Nasal cavity respiratory epithelium epithelial cell of viscerocranial mucosa (primary cell): ENCODE results near the gene TBC1D3G. TPM values are rescaled to one million over a fixed set of nuclear protein-coding genes. Genes with fewer than 3 reads are reported as not detected.

Experiments used
- total RNA-seq: library from RNA; depleted of rRNA; stranded (reverse); fragments of >200 nt; gene quantifications from 2 replicates; pipeline ENCODE4 v1.2.3, GENCODE V29; 2014

TBC1D3G gene
- not detected in 2 replicates for total RNA-seq

DNA sequence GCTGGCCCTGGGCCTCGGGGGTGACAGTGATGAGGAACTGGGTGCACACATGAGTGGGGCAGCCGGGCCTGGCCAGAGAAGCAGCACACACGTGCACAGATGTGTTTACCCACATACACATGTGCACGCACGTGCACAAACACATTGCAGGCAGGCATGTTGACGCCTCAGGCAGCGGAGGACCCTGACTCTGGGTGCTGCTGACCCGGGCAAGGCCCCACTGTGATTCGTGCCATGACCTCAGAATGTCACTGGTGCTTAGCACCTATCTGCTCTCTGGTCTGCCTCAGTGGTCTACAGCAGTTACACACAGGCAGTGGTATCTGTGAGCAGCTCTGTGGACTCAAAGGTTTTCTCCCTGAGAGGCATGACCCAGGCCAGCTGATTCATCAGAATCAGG is at the start of gene TBC1D3G:
TBC1D3G (plus strand) TSS at position 301 of the 400 bp plus-strand sequence. CDS start 1,528 bp downstream, outside the sequence.

Other genes with a start within 250 kb of the TBC1D3G start
- not detected in 2 replicates for gene CCL3, start 233.7 kb upstream of the TBC1D3G start, total RNA-seq
- not detected in 2 replicates for gene CCL4, start 220.1 kb upstream of the TBC1D3G start, total RNA-seq
- gene TBC1D3B, start 147.2 kb upstream of the TBC1D3G start, total RNA-seq = 1.4 and 3.2 TPM in 2 replicates
- gene CCL3L1, start 127.1 kb upstream of the TBC1D3G start, total RNA-seq = not detected in 2 replicates
- gene CCL4L2, start 112.8 kb upstream of the TBC1D3G start, total RNA-seq = not detected in 2 replicates
- gene TBC1D3I, start 59.3 kb upstream of the TBC1D3G start, total RNA-seq = 0.07 TPM in 1 of 2 replicates, not detected in the other
- gene TBC1D3H, start 64.6 kb downstream of the TBC1D3G start, total RNA-seq = not detected in 2 replicates
- 21.8 and 39.0 TPM in 2 replicates for gene ZNHIT3, start 162.8 kb downstream of the TBC1D3G start, total RNA-seq
- 77.9 and 84.7 TPM in 2 replicates for gene MYO19, start 211.0 kb downstream of the TBC1D3G start, total RNA-seq
- 13.9 and 14.4 TPM in 2 replicates for gene PIGW, start 211.1 kb downstream of the TBC1D3G start, total RNA-seq
- 80.0 and 96.0 TPM in 2 replicates for gene GGNBP2, start 221.0 kb downstream of the TBC1D3G start, total RNA-seq